KOPT-K1 (cell line): Measurements from ENCODE around the gene ZFPM1.
"Not testable (repeated sequence)": the region's sequence is repeated elsewhere in the genome, so short reads cannot be mapped to it uniquely, and the experiment has no call there.

Experiments
- H3K27ac ChIP-seq: fragments of 200-600 bp; sonication (generic); 2 replicates; pipeline ENCODE4 v1.5.1; 2016; ENCODE audit warnings: antibody characterized with exemption, mild to moderate bottlenecking, low read depth, low read length; ENCODE audit not compliant: poor library complexity, severe bottlenecking
- H3K36me3 ChIP-seq: fragments of 200-600 bp; sonication (generic); 2 replicates; pipeline ENCODE4 v1.5.1; 2017; ENCODE audit warnings: antibody characterized with exemption, mild to moderate bottlenecking, low read length, moderate library complexity; ENCODE audit not compliant: insufficient read depth
- H3K9me3 ChIP-seq: fragments of 200-600 bp; sonication (generic); 2 replicates; pipeline ENCODE4 v1.5.1; 2017; ENCODE audit warnings: antibody characterized with exemption, low read length, mild to moderate bottlenecking; ENCODE audit not compliant: insufficient read depth, poor library complexity, severe bottlenecking

ZFPM1 gene

DNA sequence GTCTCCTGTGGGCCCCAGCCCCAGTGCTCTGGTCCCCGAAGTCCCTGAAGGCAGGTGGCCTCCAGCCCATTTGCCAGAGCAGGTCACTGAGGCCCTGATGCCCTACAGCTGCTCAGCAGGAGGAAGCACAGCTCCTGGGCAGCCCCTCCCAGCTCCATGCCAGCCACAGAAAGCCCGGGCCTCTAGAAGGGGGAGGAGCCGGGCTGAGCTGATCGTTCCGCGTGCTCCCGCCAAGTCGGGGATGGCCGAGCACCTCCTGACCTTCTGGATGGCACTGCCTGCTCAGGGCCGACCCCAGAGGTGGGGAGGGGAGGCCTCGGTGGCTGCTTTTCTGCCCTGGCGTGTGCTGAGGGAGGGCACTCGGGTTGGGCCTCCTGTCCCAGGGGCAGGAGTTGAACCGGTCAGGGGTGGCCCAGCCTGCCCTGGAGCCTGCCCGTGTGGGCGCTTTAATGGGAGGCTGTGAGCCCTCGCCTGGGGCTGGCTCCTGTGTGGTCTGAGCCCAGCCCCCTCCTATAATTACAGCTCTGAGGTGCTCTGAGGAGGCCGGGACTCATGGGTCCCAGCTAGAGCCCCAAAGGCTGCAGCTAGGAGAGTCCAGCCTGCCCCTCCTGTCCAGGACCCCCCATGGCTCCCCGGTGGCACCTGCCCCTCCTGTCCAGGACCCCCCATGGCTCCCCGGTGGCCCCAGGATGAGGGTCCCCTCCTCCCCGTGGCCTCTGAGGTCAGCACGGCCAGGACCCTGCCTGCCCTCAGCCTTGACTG lies 29.7 kb downstream of the ZFPM1 start:
- H3K9me3 ChIP-seq, result no peaks in the 10 kb centered on the region
- H3K36me3 ChIP-seq, result no peaks in the 10 kb centered on the region
- H3K27ac ChIP-seq, result no peak overlapping the region

DNA sequence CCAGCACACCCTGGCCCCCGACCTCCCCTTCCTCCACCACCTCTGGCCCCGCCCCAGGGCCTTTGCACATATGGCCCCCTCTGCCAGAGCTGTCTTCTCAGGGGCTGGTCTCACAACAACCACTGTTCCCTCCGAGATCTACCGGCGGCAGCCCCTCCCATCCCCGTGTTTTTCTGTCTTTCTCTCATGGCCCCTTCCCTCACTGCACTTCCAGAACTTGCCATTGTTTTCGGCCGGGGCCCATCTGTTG lies 30.2 kb downstream of the ZFPM1 start:
- Histone ChIP-seq H3K9me3 (no peaks in the 10 kb centered on the region), H3K36me3 (no peaks in the 10 kb centered on the region), H3K27ac (no peak overlapping the region)

DNA sequence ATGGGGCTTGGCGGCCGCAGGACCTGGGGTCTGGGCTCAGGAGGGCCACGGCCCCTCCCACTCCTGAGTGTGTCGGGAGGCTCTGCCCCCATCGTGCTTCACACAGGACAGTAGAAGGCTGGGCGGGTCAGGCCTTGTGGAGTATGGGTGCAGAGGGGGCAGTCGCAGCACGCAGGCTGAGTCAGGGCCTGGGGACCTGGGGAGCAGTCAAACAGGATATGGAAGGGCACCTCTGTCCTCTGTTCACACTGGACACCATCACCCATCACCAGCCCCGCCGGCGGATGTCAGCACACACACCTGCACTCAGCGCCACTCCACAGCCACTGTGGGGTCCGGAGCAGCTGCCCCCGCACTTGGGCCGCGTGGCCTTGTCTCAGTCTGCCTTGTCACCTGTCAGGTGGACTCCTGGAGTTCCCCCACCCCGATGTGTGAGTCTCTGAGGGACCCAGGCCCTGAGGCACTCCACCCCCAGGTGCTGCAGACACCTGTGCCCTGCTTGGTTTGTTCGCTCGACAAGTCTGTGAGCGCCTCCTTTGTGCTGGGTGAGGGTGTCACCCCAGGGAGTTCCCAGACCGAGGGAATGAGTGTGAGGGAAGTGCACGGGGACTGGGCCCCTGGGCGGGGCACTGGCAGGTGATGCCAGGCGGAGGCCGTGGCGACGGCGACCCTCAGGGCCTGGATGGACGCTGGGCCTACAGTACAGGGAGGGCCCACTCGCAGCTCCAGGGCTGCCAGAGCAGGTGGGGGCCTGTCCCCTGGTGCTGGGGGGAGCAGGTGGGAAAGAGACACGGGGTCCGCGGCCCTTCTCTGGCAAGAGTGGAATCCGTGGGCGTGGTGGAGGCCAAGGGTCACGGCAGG lies 31.7 kb downstream of the ZFPM1 start:
- H3K27ac ChIP-seq, result no peak overlapping the region
- no peaks in the 10 kb centered on the region for H3K9me3 ChIP-seq
- H3K36me3 ChIP-seq, result no peaks in the 10 kb centered on the region

DNA sequence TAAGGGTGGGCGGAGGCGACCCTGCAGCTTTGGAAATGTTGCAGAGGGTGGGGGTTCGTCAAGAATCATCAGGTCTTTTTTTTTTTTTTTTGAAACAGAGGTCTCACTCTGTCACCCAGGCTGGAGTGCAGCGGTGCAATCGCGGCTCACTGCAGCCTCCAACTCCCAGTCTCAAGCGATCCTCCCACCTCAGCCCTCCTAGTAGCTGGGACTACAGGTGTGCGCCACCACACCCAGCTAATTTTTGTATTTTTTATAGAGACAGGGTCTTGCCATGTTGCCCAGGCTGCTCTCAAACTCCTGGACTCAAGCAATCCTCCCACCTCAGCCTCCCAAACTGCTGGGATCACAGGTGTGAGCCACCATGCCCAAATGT lies 32.3 kb downstream of the ZFPM1 start:
- not testable (repeated sequence) for H3K36me3 ChIP-seq, H3K9me3 ChIP-seq, H3K27ac ChIP-seq

DNA sequence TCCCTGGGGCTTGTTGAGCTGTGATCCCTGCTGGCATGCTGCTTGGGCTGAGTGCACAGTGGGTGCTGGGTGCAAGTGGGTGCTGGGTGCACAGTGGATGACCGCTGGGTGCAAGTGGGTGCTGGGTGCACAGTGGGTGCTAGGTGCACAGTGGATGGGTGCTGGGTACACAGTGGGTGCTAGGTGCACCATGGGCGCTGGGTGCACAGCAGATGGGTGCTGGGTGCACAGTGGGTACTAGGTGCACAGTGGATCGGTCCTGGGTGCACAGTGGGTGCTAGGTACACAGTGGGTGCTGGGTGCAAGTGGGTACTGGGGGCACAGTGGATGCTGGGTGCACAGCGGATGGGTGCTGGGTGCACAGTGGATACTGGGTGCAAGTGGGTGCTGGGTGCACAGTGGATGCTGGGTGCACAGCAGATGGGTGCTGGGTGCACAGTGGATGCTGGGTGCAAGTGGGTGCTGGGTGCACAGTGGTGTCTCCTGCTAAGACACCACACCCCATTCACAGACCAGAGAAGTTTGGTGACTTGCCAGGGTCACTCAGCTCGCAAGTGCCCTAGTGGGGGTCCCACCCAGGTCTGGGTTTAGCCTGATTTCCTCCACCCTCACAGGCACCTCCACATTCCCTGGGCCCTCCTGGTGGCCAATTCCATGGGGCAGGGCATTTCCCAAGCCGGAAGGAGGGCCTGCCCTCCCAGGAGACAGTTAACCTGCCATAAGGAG lies 33.5 kb downstream of the ZFPM1 start:
- Histone ChIP-seq H3K36me3 (no peaks in the 10 kb centered on the region), H3K27ac (no peak overlapping the region), H3K9me3 (no peaks in the 10 kb centered on the region)

DNA sequence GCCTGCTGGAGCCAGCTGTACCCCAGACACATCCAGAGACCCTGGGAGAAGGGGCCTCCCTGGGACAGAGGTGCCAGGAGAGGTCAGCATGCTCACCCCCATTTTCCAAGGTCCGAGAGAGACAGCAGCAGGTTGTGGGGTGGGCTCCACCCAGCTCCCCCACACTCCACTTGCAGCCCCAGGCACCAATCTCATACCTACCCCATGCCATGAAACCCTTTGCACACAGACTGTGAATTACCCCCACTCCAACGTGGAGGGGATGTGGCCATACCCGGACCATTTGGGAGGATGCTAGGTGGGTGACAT lies 34.0 kb downstream of the ZFPM1 start:
- no peak overlapping the region for H3K27ac ChIP-seq

DNA sequence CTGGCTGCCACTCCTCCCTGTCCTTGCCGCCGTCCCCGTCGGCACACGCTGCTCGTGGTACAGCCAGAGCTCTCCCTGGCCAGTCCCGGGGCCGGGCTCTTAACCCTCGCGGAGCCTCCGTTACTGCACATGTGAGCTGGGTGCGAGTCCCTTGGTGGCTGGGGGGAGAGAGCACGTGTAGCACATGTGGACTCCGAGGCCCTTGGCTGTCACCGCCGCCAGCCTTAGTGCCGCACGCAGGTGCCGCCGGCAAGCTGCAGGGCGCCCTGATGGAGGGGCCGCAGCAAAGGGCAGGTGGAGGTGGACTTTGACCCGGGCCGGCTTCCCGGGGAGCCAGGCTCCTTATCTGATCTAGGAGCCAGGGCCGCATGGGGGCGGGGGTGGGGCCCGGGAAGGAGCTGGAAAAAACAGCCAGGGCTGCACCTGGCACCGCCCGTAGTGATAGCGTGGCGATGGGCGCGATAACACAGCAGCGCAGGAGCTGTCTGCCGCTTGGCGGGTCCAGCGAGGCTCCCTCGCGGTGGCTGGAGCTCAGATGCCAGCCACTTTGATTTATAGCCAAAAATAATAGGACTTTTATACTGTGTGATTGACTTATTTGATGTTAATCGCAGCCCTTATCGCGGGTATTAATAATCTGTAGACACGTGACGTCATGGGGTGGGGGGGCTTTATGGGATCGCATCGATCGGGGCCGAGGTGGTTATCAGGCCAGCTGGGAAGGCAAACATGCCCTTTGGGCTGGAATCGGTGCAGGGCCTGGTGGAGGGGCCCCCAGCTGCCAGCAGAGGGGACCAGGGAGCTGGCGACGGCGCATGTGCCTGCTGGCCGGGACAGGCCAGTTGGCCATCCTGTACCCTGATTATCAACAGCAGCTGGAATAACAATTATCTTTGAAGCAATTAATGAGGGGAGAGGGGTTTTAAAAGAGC lies 35.1 kb downstream of the ZFPM1 start:
- Histone ChIP-seq H3K9me3 (no peaks in the 10 kb centered on the region), H3K27ac (no peak overlapping the region), H3K36me3 (no peaks in the 10 kb centered on the region)

More for the DNA sequence above, 34.0 kb downstream of the ZFPM1 start:
- H3K9me3 ChIP-seq, result no peaks in the 10 kb centered on the region
- H3K36me3 ChIP-seq, result no peaks in the 10 kb centered on the region

DNA sequence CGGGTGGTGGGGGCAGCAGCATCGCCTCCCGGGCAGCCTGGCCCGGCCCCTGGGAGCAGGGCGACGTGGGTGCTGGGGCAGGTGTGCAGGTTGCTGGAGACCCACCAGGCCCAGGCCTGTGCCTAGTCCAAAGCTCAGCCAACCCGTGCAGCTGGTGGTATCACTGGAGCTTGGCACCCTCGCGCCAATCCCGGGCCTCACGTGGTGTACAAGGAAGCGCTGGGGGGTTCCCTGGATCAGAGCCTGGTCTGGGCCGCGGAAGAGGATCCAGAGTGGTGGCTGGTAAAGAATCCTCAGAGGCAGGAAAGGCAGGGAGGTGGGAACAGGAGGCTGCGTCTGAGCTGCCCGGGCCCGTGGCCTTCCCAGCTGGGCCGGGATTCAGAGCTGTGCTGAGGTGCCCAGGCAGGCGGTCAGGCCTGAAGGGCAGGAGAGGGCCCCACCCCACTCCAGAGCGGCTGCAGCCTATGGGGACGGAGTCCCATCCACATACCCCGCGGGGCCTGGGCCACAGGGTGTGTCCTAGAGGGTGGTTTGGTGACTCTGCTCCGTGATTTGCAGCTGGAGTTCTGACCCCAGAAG lies 36.2 kb downstream of the ZFPM1 start:
- Histone ChIP-seq H3K9me3 (no peaks in the 10 kb centered on the region), H3K27ac (no peak overlapping the region), H3K36me3 (no peaks in the 10 kb centered on the region)

DNA sequence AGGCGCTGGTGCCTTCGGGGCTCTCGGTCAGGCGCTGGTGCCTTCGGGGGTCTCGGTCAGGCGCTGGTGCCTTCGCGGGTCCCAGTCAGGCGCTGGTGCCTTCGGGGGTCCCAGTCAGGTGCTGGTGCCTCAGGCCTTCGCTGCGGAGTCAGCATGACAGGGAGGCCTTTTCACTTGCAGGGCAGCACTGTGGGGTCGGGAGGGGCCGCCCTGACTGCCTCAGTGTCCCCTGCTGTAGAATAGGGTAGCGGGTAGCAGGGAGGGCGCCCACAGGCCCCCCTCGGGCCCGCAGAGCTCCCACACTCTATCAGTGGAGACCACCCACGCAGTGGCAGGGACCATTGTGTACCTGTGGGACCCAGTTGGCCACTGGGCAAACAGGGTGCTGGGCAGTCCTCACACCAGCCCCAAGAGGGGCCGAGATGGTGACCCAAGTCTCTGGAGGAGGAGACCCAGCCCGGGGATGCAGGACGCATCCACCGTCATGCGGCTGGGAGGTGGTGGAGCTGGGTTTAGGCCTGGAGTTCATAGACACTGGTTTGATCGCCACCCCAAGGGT lies 38.0 kb downstream of the ZFPM1 start:
- Histone ChIP-seq H3K9me3 (no peaks in the 10 kb centered on the region), H3K27ac (no peak overlapping the region), H3K36me3 (no peaks in the 10 kb centered on the region)

DNA sequence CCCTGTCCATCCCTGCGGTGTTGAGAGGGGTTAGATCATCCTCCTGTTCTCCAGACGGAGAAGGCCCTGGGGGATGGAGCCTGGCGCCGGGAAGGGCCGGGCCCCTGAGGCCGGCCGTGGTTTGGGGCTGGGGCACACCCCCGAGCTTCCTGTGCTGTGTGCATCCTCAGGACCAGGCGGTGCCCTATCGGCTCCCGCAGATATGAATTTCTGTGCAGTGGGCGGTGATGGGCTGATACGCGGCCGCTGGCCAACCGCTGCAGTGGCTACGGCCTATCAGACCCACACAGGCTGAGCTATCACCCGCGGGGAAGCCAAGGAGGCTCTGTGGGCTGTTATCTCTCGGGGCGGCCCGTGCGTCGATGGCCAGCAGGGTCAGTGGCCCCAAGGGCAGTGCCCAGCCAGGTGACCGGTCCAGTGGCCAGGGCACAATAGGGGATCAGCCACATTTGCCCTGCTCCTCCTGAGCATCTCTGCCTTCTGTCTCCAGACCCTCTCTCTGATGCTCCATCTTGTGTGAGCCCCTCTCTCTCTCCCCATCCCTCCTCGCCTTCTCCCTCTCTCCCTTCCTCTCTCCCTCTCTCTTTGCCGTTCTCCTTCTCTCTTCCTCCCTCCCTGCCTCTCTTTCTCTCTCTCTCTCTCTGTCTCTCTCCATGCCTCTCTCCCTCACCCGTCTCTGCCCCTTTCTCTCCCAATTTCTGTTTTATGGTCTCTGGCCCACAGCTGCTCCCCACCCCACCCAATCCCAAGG lies 38.7 kb downstream of the ZFPM1 start:
- no peak overlapping the region for H3K27ac ChIP-seq

DNA sequence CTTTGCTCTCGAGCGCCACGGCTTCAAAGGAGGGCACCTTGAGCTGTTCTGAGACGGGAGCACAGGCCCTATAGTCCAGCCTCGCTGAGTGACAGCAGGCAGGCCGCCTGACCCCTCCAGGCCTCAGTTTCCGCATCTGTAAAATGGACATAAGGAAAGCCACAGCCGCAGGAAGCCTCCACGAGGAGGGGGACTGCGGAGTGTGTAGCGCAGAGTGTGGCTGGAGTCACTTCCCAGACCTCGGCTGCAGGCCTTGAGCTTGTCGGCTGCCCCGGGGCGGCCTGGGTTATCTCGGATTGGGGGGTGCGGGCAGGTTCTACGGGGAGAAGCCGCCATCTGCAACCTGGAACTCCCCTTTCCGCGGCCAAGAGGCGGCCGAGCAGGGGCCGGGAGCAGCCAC lies 40.8 kb downstream of the ZFPM1 start:
- H3K9me3 ChIP-seq, result no peaks in the 10 kb centered on the region
- no peaks in the 10 kb centered on the region for H3K36me3 ChIP-seq
- H3K27ac ChIP-seq, result no peak overlapping the region

More for the DNA sequence above, 38.7 kb downstream of the ZFPM1 start:
- Histone ChIP-seq H3K9me3 (no peaks in the 10 kb centered on the region), H3K36me3 (no peaks in the 10 kb centered on the region)

DNA sequence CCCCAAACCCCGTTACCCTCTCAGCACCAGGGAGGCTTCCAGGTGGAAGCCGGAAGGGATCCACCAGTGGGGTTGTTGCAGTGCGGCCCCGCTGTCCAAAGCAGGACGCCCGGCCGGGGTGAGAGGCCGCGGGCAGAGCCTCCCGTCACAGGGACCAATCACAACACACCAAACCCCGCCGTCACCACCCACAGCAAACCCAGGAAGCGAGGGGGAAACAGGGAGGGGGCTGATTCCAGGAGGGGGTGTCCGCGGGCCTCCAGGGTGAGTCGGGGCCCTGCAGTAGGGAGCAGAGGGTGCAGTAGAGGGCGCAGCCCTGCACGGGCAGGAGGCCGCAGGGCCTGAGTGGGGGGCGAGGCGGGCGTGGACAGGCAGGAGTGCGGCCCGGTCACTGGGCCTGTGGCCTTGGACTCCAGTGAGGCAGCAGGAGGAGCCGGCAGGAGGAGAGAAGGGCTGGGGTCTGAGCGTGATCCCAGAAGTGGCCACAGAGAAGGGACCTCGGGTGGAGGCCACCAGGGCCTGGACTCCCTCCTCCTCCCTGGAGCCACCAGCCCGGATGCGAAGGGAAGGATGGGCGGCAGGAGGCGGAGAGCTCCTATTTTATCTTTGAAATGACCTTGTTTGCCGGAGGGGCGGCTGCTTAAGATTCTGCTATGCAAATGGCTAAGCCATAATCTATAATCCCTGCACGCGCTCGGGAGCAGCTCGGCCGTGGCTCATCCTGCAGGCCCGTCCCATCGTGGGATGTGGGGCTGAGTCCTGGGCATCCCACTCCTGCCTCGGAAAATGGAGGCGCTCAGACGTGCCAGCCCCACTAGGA lies 41.5 kb downstream of the ZFPM1 start:
- Histone ChIP-seq H3K9me3 (no peaks in the 10 kb centered on the region), H3K27ac (no peak overlapping the region), H3K36me3 (no peaks in the 10 kb centered on the region)

DNA sequence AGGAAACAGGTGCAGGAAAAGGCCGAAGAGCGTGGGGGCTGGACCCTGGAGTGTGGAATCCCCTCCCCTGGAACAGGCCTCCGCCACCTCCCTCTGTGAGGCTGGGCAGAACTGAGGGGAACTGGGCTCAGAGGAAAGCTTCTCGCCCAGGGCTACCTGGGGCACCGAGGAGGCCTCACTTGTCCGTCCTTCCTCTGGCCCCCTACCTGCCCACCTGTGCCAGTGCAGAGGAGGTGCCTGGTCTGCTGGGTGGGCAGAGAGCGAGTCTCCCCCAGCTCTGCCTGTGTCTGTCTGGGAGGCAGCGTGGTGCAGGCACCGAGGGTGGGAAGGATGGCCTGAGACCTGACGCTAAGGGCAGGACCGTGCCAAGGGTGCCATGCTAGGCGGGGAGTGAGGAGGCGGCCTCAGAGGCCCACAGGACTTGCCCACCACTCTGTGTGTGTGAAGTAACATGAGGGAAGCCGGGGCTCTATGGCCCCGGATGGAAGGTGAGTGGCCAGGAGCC lies 42.2 kb downstream of the ZFPM1 start:
- no peak overlapping the region for H3K27ac ChIP-seq
- H3K36me3 ChIP-seq, result no peaks in the 10 kb centered on the region
- H3K9me3 ChIP-seq, result no peaks in the 10 kb centered on the region
